Right lobe of liver (tissue), 4 donors: ENCODE data around the gene CD81.

Experiments used
- CTCF ChIP-seq, 4 donors: fragments of 200-600 bp in 3 of 4; fragments of 450-650 bp in 1 of 4; IDR thresholded peaks; one replicate each; pipeline versions ENCODE4 v1.5.1 to v1.8.0; 2016 to 2022; ENCODE audit warnings: antibody characterized with exemption in 4 of 4, mild to moderate bottlenecking in 2 of 4
- POLR2A ChIP-seq: fragments of 450-650 bp; IDR thresholded peaks from one replicate; pipeline ENCODE4 v1.6.1; 2017; ENCODE audit warnings: antibody characterized with exemption, mild to moderate bottlenecking
- donor health status: DM: no; HTN: no; CAD: no.
- donor health status: DM: no; HTN: no; CAD: no.
- donor health status: DM: no; HTN: yes; CAD: no.

- no peak for TF ChIP-seq POLR2A
- TF ChIP-seq CTCF (IDR thresholded peaks at IDR 0.05): no peak
These were observed 22.0 kb upstream of the CD81 start for GRCh38 chr11:2355000-2355644.
